Measurements from ENCODE around the gene SH3YL1.

SH3YL1 gene

GRCh38 chr2:281381-281780, 17.5 kb upstream of the SH3YL1 start:
- H3K27ac ChIP-seq: no peak overlapping the region
- TF ChIP-seq CTCF (conservative IDR thresholded peaks at IDR 0.05): no peak
- TF ChIP-seq ZFX (IDR thresholded peaks at IDR 0.05): no peak

GRCh38 chr2:280650-281110, 16.8 kb upstream of the SH3YL1 start:
- TF ChIP-seq ZFX (IDR thresholded peaks at IDR 0.05) (no peak), CTCF (conservative IDR thresholded peaks at IDR 0.05) (no peak)
- no peak overlapping the region for H3K27ac ChIP-seq

- H3K27ac ChIP-seq: no peak overlapping the region
These were observed 16.3 kb upstream of the SH3YL1 start for GRCh38 chr2:279956-280649.

GRCh38 chr2:279366-279765, 15.5 kb upstream of the SH3YL1 start:
- TF ChIP-seq ZFX (IDR thresholded peaks at IDR 0.05): no peak
- no peak overlapping the region for H3K27ac ChIP-seq

More at GRCh38 chr2:279956-280649, 16.3 kb upstream of the SH3YL1 start:
- TF ChIP-seq CTCF (conservative IDR thresholded peaks at IDR 0.05) (no peak), ZFX (IDR thresholded peaks at IDR 0.05) (no peak)

GRCh38 chr2:278927-279320, 15.1 kb upstream of the SH3YL1 start:
- no peak for TF ChIP-seq CTCF (conservative IDR thresholded peaks at IDR 0.05)
- no peak for TF ChIP-seq ZFX (IDR thresholded peaks at IDR 0.05)

GRCh38 chr2:278312-278926, 14.6 kb upstream of the SH3YL1 start:
- TF ChIP-seq CTCF (conservative IDR thresholded peaks at IDR 0.05): no peak
- TF ChIP-seq ZFX (IDR thresholded peaks at IDR 0.05): no peak
- H3K27ac ChIP-seq: no peak overlapping the region

More at GRCh38 chr2:278927-279320, 15.1 kb upstream of the SH3YL1 start:
- H3K27ac ChIP-seq: no peak overlapping the region

GRCh38 chr2:275466-275865, 11.6 kb upstream of the SH3YL1 start:
- TF ChIP-seq ZFX (IDR thresholded peaks at IDR 0.05) (no peak), CTCF (conservative IDR thresholded peaks at IDR 0.05) (no peak)

More at GRCh38 chr2:275466-275865, 11.6 kb upstream of the SH3YL1 start:
- H3K27ac ChIP-seq: no peak overlapping the region

Data from C4-2B (cell line).